DOHH2 (cell line): ENCODE measurements around the gene BNC2.

ENCODE experiments used
- H3F3A ChIP-seq: fragments of 200-600 bp; sonication (generic), shearing (Covaris generic); 2 replicates; pipeline ENCODE4 v1.6.0; 2016; ENCODE audit warnings: antibody characterized with exemption, mild to moderate bottlenecking; ENCODE audit not compliant: control insufficient read depth, insufficient read depth
- H3K27ac ChIP-seq: fragments of 200-600 bp; sonication (generic); 2 replicates; pipeline ENCODE4 v1.5.1; 2014; ENCODE audit warnings: low read depth, mild to moderate bottlenecking, low read length, moderate library complexity
- H3K27me3 ChIP-seq: fragments of 200-600 bp; sonication (generic); 2 replicates; pipeline ENCODE4 v1.6.1; 2014; ENCODE audit warnings: mild to moderate bottlenecking, low read length, mixed read lengths; ENCODE audit not compliant: control insufficient read depth
- H3K36me3 ChIP-seq: fragments of 200-600 bp; sonication (generic); 2 replicates; pipeline ENCODE4 v1.6.1; 2014; ENCODE audit warnings: mild to moderate bottlenecking, low read length, moderate library complexity, mixed read lengths; ENCODE audit not compliant: control insufficient read depth
- H3K4me1 ChIP-seq: fragments of 200-600 bp; sonication (generic); 2 replicates; pipeline ENCODE4 v1.6.1; 2014; ENCODE audit warnings: mild to moderate bottlenecking, low read length, mixed read lengths; ENCODE audit not compliant: control insufficient read depth
- H3K4me2 ChIP-seq: fragments of 200-600 bp; sonication (generic); 2 replicates; pipeline ENCODE4 v1.6.0; 2014; ENCODE audit warnings: mild to moderate bottlenecking, low read length, moderate library complexity
- H3K4me3 ChIP-seq: fragments of 200-600 bp; sonication (generic); 2 replicates; pipeline ENCODE4 v1.5.1; 2014; ENCODE audit warnings: mild to moderate bottlenecking, low read length, mixed read lengths
- H3K79me2 ChIP-seq: fragments of 200-600 bp; sonication (generic); 2 replicates; pipeline ENCODE4 v1.6.1; 2014; ENCODE audit warnings: mild to moderate bottlenecking, low read length, mixed read lengths; ENCODE audit not compliant: control insufficient read depth
- H3K9me2 ChIP-seq: fragments of 200-600 bp; sonication (generic); replicated peaks from 2 replicates; pipeline ENCODE4 v1.6.1; 2014; ENCODE audit warnings: mild to moderate bottlenecking, low read length, mixed read lengths; ENCODE audit not compliant: control insufficient read depth
- H3K9me3 ChIP-seq: fragments of 200-600 bp; sonication (generic); 2 replicates; pipeline ENCODE4 v1.6.1; 2014; ENCODE audit warnings: antibody characterized with exemption, low read length, mixed read lengths; ENCODE audit not compliant: control insufficient read depth, insufficient read depth
- H4K20me1 ChIP-seq: fragments of 200-600 bp; sonication (generic); 2 replicates; pipeline ENCODE4 v1.6.0; 2014; ENCODE audit warnings: low read depth, mild to moderate bottlenecking, antibody characterized with exemption, low read length, moderate library complexity; ENCODE audit not compliant: control insufficient read depth, insufficient read depth
- CTCF ChIP-seq: fragments of 200-600 bp; sonication (generic); IDR thresholded peaks from one replicate; pipeline ENCODE4 v1.5.1; 2014; ENCODE audit warnings: antibody characterized with exemption, mild to moderate bottlenecking, low read depth, low read length; ENCODE audit not compliant: poor library complexity, severe bottlenecking
- EZH2phosphoT487 ChIP-seq: fragments of 200-600 bp; sonication (generic); IDR thresholded peaks from 2 replicates; pipeline ENCODE4 v1.6.1; 2017; ENCODE audit warnings: borderline replicate concordance, mild to moderate bottlenecking, antibody characterized with exemption, low read length, moderate library complexity, mixed read lengths

Gene BNC2

GRCh38 chr9:16427873-16428427 is 442.5 kb downstream of the BNC2 start:
- H3K9me2 ChIP-seq, result no peaks in the 10 kb centered on the region
- no peaks in the 10 kb centered on the region for H3F3A ChIP-seq
- H3K36me3 ChIP-seq, result no peaks in the 10 kb centered on the region
- no peaks in the 10 kb centered on the region for H3K9me3 ChIP-seq
- H3K4me2 ChIP-seq, result no peak overlapping the region
- H3K79me2 ChIP-seq, result no peaks in the 10 kb centered on the region
- no peak overlapping the region for H3K4me3 ChIP-seq
- no peaks in the 10 kb centered on the region for H4K20me1 ChIP-seq
- TF ChIP-seq CTCF (no peak), EZH2phosphoT487 (no peak)
- no peaks in the 10 kb centered on the region for H3K4me1 ChIP-seq
- H3K27me3 ChIP-seq, result no peaks in the 10 kb centered on the region
- H3K27ac ChIP-seq, result no peak overlapping the region

GRCh38 chr9:16426716-16427115 is 443.8 kb downstream of the BNC2 start:
- TF ChIP-seq CTCF (no peak), EZH2phosphoT487 (no peak)
- no peaks in the 10 kb centered on the region for H3K36me3 ChIP-seq
- no peak overlapping the region for H3K4me3 ChIP-seq
- H3K27ac ChIP-seq, result no peak overlapping the region
- H3K4me2 ChIP-seq, result no peak overlapping the region
- H3K79me2 ChIP-seq, result no peaks in the 10 kb centered on the region
- H3K9me3 ChIP-seq, result no peaks in the 10 kb centered on the region
- H3K4me1 ChIP-seq, result no peaks in the 10 kb centered on the region
- H3K9me2 ChIP-seq, result no peaks in the 10 kb centered on the region
- no peaks in the 10 kb centered on the region for H3K27me3 ChIP-seq
- no peaks in the 10 kb centered on the region for H4K20me1 ChIP-seq
- H3F3A ChIP-seq, result no peaks in the 10 kb centered on the region

GRCh38 chr9:16425562-16426231 is 444.8 kb downstream of the BNC2 start:
- no peaks in the 10 kb centered on the region for H4K20me1 ChIP-seq
- no peaks in the 10 kb centered on the region for H3K9me3 ChIP-seq
- H3K36me3 ChIP-seq, result no peaks in the 10 kb centered on the region
- no peaks in the 10 kb centered on the region for H3F3A ChIP-seq
- no peaks in the 10 kb centered on the region for H3K27me3 ChIP-seq
- no peaks in the 10 kb centered on the region for H3K4me1 ChIP-seq
- H3K9me2 ChIP-seq, result no peaks in the 10 kb centered on the region
- TF ChIP-seq CTCF, result no peak
- TF ChIP-seq EZH2phosphoT487, result no peak
- H3K27ac ChIP-seq, result no peak overlapping the region
- H3K79me2 ChIP-seq, result no peaks in the 10 kb centered on the region
- no peak overlapping the region for H3K4me2 ChIP-seq
- H3K4me3 ChIP-seq, result no peak overlapping the region
